Ureter (tissue), 1 donor: ENCODE results near the gene HOXC12. TPM values are rescaled to one million over a fixed set of nuclear protein-coding genes. Genes with fewer than 3 reads are reported as not detected.
A peak's percentile ranks its signal among the peaks of the same experiment; 100 is the strongest.

Source experiments
- DNase-seq: peaks from one replicate; pipeline ENCODE4 v3.0.0-alpha.2; 2020; ENCODE audit warnings: low spot score
- total RNA-seq: library from RNA; stranded (reverse); gene quantifications from one replicate; pipeline ENCODE4 v1.2.4, GENCODE V29; 2023
- donor health status: DM: yes; HTN: yes; CAD: no.

Gene HOXC12
- total RNA-seq, 1 donor from 2014 or later, result not detected

DNA sequence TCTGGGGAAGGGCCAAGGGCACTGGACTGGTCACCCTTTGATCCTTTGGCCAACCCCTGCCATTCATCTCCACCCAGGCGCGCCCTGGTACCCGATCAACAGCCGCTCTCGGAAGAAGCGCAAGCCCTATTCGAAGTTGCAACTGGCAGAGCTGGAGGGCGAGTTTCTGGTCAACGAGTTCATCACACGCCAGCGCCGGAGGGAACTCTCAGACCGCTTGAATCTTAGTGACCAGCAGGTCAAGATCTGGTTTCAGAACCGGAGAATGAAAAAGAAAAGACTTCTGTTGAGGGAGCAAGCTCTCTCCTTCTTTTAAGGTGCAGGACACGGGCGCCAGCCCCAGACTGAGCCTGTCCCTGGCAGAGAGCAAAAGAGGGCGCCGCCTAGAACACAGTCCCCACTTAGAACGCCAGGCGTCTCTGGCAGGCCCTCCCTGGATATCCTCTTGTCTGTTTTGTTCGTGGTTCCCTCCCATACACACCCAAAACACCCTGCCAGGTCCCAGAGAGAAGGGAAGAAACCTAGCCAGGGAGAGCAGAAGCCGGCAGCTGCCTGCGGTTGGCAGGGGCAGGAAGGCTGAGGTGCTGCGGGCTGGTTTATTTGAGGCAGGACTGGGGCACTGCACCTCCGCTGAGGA lies 1.7 kb downstream of the HOXC12 start:
- DNase-seq, result no peak

DNA sequence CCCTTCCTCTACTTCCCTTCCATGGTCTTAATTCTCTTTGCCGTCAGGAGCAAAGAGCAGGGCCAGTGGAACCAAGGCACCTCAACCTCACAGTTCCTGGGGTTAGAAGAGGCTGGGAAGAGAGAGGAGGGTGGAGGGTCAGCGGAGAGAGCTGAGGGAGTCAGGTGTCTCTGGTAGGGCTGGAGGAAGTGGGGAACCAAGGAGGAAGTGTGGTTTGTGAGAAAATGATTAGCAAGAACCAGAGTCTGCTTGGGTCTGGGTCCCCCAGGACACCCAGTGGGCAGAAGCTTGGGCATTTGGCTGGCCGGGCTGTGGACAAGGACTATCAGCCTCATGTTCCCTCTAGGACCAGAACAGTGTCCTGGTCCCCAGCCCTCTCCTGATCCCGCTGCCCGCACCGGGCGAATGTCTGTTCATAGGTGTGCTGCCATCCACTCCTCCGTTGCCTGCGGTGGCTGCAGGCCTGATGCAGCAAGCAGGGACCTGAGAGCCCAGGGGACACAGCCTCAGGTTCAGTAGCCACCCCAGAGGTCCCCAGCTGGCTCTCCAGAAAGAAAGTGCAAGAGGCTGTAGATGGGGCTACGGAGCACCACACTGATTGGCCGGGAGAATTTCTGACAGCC lies 2.3 kb downstream of the HOXC12 start:
- DNase-seq, result no peak

DNA sequence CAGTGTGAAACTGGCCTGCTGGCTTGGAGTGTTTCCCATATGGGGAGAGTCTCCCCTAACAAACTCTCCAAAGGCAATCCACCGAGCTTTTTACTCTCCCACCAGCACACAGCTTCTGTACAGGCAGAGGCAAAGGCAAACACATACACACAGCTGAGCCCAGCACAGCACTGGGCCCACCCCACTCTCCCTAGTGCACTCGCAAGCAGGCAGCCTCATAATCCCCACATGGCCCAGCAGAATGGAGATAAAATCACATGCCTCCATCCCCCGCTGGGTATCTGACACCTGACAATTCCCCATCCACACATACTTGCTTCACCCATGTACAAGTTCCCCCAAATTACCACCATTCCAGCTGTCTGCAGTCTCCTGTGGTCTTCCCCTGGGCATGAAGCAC lies 3.4 kb downstream of the HOXC12 start:
- DNase-seq, result no peak

DNA sequence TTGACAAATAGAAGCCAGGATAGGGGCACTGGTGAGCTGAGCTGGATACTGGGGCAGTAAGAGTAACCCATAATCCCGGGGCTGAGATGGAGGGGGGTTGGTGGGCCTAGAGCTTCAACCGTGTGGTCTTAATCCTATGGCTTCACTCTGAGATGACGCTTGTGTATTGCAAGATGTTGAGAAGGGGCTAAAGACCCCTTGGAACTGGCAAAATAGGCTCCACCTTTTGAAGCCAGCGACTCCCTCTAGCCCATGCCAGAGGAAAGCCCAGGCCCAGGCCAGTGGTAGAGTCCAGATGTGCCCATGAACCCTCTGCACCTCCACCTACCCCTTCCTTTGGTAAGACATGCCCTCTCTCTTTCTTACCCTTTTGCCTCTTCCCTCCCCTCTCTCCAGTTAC lies 4.6 kb downstream of the HOXC12 start:
- no peak for DNase-seq

DNA sequence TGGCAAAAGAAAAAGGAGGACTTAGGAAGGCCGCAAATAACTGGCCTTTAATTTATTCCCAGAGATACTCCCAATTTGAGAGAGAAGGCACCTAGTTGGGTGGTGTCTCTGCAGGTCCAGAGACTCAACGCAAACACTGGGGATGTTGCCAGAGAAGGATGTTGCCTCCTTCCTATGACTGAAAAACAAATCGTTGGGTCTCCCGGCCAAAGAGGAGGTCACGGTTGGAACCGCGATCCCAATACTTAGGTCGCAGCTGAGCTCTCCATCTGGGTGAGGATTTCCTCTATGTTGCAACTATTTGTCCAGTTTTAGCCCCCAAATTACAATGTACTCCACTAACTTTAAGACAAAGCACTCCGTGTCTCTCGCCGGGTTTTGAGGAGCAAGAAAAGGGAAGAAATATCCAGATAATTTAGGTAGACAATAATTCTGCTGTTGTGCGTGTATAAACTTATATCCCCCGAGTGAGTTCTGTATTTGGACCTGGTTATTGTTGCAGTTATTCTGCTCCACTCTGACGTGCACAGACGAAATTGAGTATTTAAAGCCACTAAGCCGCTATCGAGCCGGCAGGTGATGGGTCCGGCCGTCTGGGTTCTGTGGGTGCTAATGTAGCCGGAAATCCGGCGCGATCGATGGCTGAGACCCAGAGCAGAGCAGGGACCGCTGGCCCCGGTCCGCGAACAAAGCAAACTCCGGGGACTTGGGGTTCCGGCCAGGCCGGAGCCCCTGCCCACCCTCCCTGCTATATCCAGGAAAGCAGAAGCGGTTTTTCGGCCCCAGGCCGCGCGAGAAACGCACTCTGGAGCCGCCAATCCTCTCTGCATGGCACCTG lies 5.7 kb downstream of the HOXC12 start:
- no peak for DNase-seq

DNA sequence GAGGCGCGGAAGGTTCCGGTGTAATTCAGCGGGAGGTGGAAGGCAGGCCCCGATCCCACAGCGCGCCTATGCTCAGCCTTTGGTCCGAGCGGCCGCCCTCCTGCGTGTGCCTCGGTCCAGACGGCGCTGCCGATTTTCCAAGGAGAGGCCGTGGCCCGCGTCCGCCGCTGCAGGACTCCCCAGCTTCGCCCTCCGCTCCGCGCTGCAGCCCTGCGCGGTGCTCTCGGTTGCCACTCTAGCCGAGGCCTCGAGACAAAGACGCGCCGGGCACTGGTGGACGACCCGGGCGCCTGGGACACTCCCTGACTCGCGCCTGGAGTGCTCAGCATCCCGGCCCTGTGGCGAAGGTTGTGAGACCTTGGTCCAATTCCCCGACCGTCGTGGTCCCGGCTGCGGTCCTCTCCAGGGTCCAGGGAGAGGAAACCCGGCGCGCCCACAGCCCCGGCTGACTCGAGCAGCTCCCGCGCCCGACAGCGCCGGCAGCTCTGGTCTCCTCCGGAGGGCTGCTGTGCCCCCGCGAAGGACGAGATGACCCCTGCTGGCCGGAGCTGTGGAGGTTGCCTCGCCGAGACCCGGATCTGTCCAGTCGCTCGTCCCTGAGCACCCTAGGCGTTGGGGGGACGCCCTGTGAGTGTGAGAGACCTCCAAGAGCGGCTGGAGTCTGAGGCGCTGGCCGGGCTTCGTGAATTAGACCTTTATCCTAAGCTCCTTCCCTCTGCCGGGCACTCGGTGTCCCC lies 6.5 kb downstream of the HOXC12 start:
- DNase-seq, result no peak

DNA sequence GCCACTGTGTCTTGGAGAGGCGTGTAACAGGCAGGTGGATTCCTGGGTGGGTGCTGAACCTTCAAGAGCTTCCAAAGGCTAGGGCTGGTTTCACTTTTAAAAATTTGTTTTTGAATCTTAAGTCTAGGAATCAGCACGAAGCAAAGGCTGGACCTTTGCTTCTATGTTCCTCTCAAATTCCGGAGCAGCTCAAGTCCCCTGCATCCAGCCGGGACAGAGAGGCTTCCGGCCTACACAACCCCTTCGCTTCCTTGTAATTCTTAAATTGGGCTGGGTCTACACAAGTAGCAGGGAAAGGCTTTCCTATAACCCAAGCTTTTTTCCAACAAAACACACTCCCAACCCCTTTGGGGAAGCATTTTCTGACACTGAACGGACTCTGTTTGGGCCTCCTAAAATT lies 8.3 kb downstream of the HOXC12 start:
- DNase-seq, result no peak

DNA sequence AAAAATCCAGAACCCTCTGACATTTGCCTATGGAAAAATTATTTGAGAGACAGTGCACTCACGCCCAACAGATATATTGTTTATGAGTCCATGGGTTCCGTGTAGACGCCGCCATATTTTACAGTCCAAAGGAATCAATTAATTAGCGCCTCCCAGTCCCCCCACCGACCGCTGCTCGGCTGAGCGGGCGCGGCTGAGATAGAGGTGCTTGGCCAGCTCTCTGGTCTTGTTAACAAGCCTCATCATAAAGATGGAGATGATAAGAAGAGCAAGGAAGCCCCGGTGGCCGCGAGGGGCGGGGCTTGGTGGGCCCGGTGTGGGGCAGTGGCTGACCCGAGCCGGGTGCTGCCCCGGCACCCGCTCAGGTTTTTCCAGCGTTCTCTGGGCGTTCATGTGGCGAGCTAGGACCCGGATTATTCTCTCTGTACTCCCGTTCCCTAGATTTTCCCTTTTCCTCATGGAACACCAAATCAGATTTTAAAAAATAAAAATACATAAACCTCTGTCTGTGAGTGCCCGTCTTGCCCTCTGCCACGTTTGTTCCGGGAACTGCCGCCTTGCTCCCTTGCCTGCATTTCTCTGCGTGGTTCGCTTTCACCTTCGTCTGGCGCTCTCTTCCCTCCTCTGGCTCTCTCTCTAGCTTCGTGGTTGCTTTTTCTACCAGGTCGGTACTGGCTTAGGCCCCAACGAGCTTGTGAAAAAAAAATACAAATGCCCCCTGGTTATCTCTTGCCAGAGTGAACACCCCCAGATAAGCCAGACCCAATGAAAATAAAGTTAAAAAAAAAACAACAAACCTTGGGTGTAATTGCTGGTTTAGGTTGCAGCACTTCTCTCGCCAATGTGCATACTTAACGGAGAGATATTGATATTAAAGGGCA lies 9.0 kb downstream of the HOXC12 start:
- no peak for DNase-seq

DNA sequence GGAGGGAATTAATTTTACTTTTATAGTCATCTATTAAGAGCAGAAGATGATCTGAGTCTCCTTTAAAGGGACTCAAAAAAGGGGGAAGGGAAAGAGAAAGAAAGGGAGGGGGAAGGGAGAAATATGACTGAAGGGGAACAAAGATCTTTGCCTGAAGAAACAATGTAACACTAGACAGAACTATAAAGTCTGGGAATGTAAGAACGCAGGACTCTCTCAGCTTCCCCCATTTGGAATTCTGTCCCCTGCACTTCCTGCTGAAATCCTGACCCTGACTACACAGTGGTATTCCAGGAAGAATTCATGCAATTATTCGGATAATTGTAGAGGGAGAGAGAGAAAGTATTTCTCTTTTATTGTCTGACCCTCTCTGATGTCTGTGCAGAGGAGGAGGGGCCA lies 9.6 kb downstream of the HOXC12 start:
- no peak for DNase-seq

DNA sequence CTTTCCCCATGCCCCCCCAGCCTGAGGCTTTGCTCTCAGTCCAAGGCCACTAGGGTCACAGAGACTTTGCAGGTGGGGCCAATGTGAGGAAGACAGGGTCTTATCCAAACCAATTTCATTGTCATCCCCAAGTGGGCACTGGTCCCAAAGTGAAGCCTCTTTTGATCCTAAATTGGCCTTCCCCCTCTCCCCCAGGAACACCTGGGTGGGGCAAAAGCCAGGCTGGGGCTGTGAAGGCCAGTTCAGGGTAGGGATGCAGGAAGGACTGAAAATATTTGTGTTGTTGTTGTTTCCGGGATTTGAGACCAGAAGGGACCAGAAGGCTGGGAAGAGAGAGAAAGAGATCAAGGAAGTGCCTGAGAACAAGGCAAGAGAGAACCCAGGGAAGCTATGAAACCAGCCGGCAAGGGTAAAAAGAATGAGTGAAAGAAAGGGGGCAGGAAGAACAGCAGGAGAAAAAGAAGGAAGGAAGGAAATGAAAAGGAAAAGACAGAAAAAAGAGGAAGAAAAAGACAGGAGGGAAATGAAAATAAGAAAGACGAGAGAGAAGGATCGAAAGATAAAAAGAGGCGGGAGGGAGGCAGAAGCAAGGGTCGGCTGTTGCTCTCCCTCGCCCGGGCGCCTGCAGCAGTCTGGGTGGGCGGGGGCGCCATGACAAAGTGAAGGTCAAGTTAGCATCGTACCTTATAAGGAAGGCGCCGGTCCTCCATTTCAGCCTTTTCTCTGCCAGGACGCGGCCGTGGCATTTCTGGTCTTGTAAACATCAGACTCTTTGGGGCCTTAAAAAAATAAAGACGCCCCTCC lies 10.8 kb downstream of the HOXC12 start:
- peak; percentile 88 for DNase-seq

DNA sequence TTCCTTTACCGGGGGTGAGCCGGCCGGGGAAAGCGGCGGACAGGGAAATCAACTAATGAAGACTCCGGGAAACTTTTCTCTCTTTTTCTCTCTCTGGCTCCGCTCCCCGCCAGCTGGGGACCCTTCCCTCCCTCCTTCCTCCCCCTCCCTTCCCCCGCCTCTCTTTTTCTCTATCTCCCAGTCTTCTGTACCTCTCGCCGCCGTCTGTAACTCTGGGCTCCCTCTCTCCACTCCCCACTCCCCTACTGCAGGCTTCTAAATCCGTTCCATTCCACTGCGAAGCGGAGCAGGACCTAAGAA lies 11.3 kb downstream of the HOXC12 start:
- no peak for DNase-seq

DNA sequence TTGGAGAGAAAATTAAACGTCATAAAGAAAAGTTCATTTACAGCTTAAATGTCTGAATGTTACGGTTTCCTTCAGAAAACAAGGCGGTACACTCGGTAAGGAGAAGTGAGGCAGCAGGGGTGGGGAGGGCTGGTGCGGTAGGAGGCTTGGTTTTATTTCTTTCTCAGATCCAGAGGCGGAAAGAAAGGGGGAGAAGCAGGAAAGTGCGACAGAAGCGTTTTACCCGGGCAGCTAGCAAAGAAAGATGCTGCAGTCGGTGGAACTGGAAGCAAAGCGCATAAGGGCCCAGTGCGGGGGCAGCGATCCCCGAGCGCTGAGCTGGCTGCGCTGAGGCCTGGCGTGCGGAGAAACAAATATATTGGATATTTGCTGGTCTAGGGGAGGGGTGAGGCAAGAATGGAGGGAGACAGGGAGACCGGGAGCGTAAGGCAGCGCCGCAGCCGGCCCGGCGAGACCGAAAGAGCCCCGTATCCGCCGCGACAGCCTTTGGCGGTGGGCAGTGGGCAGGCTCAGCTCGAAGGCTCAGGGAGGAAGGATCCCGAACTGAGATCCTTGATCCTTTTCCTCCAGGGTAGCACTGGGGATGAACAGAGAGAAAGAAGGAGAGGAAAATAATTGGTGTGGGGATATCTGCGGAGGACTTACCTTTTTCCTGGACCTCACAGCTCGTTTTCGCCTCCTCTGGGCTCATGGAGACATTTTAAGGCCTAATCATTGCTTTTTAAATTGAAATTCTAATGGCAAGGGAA lies 11.9 kb downstream of the HOXC12 start:
- DNase-seq, result no peak

DNA sequence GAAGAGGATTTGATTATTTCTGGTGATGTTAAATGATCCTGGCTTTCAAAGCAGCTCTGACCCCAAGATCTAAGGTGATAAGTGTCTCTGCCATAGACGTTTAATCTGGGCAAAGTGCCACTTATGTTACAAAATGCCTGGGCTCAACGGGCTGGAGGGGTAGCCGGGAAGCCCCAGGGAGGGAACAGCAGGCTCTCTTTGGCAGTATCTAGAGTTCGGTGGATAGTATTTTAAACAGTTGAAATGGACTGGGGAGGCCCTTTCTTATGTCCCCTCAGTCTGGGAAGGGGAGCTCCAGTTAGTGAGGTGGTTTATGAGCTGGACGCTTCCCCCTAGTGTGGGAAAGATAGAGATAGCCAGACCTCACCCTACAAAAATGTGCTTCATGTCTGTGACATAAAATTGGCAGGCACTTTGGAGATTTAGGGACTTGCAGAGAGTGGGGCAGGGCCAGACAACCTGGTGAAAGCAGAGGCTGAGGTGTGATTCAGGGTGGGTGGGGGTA lies 12.8 kb downstream of the HOXC12 start:
- DNase-seq, result no peak

DNA sequence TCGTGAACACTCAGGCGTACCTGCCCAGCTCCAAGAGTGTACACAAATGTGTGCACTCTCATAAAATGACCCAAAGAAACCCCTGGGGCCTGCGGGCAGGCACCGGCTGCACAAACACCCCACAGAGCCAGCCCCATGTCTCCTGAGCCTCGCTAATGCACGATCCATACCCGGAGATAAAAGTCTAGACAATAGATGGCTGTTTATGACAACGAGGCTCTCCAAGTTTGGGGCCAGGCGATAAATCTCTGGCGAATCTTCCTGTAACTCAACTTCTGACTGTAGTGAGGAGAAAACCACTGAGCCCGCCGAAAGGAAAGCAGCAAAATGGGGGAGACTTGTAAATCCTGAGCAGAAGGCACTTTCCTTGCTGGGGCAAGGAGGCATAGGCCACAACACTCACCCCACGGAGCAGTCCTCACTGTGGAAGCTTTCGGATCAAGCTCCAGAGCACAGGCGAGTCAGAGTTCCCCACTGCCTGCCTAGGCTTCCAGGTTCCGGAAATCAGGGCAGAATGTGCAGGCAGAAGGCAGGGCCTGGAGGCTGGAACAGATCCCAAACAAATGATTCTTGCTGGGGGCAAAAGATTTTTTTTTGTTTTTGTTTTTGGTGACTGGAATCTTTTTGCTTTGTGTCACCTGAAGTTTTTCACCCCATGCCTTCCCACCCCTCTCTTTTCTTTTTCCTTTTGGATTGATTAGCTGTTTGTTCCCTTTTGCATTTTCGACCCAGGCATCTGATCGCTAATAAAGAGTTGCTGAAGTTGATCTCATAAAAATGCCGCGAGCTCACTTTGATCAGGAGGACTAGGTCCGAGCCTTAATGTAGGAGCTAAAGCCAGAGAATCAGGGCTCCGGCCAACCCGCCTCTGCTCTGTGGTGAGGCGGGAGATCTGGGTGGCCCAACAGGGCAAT lies 13.8 kb downstream of the HOXC12 start:
- no peak for DNase-seq

DNA sequence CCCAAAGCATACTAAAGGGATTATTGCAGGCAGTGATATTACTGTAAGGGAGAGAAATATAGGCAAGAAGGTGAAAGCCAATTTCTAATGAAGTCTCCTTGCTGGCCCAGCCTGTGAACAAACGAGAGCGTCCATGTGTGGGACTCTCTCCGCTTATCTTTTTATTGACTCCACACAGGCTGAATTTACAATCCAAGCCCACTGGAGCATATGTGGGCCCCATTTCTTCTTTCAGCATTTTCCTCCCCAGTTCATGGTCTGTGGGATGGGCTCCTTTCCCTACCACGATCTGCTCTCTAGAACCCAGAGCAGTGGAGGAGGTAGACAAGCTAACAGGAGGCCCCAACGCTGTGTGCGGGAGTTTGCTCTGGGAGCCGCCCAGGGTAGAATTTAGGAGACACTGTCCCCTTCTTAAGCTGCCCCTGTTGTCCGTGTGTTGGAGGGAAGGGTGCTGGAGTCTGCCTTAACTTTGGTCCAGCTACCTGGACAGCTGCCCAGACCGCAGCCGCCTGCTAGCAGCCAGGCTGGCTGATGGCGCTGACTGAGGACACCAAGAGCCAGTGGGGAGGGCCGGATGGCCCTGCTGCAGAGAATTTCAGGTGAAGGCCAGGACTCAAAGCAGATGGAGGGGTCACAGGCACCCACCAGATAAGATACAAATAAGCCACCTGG lies 15.0 kb downstream of the HOXC12 start:
- no peak for DNase-seq

DNA sequence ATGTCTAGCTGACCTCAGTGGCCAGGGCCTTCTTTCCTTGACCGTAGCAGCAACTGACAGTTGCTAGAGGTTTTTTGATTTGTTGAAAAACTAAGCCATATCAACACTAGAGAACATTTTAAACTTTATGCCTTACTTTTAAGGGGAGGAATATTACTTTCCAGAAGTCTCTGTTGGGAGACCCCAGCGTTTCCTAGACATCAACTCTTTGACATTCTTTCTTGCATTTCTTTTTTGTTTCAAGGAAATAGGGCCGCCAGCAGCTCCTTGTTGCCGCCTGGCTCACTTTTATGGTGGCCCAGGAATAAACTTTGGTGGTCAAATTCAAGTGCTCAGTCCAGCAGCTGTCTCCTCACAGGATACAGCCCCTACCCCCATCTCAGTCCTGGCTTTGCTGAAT lies 15.7 kb downstream of the HOXC12 start:
- no peak for DNase-seq

DNA sequence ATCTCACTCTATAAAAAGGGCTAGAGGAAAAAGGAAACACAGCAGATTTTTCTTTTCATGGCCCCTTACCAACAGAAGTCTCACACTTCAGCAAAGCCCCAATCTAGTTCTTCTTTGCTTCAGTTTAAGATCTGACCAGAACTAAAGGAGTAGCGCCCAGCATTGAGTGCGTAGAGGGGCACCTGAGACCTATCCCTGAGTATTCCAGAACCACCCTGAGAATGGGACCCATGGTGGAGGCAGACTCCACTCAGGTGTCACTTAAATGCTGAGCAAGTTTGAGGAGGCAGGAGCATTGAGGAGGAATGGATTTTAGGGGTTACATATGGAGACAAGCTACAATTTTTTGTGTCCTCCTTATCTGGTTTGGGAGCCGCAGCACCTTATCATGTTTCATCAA lies 16.4 kb downstream of the HOXC12 start:
- no peak for DNase-seq

DNA sequence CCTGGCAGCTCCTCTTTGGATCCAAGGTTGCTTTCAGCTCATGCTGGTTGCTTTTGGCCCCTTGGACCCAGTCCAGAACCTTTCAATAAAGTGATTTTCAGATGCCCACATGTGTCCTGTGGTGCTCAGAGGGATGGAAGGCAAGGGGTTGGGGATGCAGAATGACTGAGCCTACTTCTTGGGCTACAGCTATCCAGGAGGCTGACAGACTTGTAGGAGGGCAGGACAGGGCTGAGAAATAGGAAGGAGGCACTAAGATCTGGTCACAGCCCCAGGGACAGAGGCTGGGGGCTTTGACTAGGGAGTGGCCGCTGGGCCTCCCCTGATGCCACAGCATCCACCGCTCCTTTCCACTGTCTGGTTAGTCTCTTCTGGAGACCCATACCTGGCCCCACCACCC lies 17.0 kb downstream of the HOXC12 start:
- no peak for DNase-seq
